Activated naive CD8-positive, alpha-beta T cell treated with anti-CD3 and anti-CD28 coated beads, Interleukin-2, amount 50 U/mL, for 24 hours (primary cell): ENCODE results near the gene E2F2.
"Not testable (repeated sequence)": the region's sequence is repeated elsewhere in the genome, so short reads cannot be mapped to it uniquely, and the experiment has no call there.

Source experiments
- ATAC-seq: fragments of 150-1000 bp; cut with Tn5 transposase; one replicate; pipeline ENCODE4 v1.10.0; 2021
- DNase-seq: peaks from one replicate; pipeline ENCODE4 v3.0.0; 2021
- H3K27ac Mint-ChIP-seq: one replicate; pipeline ENCODE4 v1.8.0; 2021; ENCODE audit warnings: mild to moderate bottlenecking, mixed read lengths
- H3K27me3 Mint-ChIP-seq: one replicate; pipeline ENCODE4 v1.8.0; 2021; ENCODE audit warnings: mixed read lengths
- H3K36me3 Mint-ChIP-seq: one replicate; pipeline ENCODE4 v1.8.0; 2021; ENCODE audit warnings: low read depth, mixed read lengths
- H3K4me1 Mint-ChIP-seq: one replicate; pipeline ENCODE4 v1.8.0; 2021; ENCODE audit warnings: mixed read lengths
- H3K4me3 Mint-ChIP-seq: one replicate; pipeline ENCODE4 v1.8.0; 2021; ENCODE audit warnings: mild to moderate bottlenecking, moderate library complexity, mixed read lengths
- H3K9me3 Mint-ChIP-seq: one replicate; pipeline ENCODE4 v1.8.0; 2021; ENCODE audit warnings: mixed read lengths

Gene E2F2

GRCh38 chr1:23526329-23527041 is 4.5 kb downstream of the E2F2 start:
- DNase-seq (no peak), ATAC-seq (no peak)
- H3K27me3 Mint-ChIP-seq: no peaks in the 10 kb centered on the region
- no peak overlapping the region for H3K4me3 Mint-ChIP-seq
- no peak overlapping the region for H3K27ac Mint-ChIP-seq
- H3K4me1 Mint-ChIP-seq: peaks cover 72% of the 10 kb centered on the region
- H3K36me3 Mint-ChIP-seq: peaks cover 20% of the 10 kb centered on the region
- H3K9me3 Mint-ChIP-seq: no peaks in the 10 kb centered on the region

GRCh38 chr1:23525558-23526250 is 5.3 kb downstream of the E2F2 start:
- Mint-ChIP-seq H3K27ac (peak overlapping the region; percentile 14), H3K27me3 (no peaks in the 10 kb centered on the region), H3K9me3 (no peaks in the 10 kb centered on the region), H3K4me3 (peak overlapping the region; percentile 7), H3K36me3 (peaks cover 26% of the 10 kb centered on the region), H3K4me1 (peaks cover 67% of the 10 kb centered on the region)
- no peak for ATAC-seq
- no peak for DNase-seq

- ATAC-seq (no peak), DNase-seq (no peak)
- no peak overlapping the region for H3K4me3 Mint-ChIP-seq
- no peaks in the 10 kb centered on the region for H3K9me3 Mint-ChIP-seq
- H3K27ac Mint-ChIP-seq: no peak overlapping the region
- peaks cover 30% of the 10 kb centered on the region for H3K36me3 Mint-ChIP-seq
- peaks cover 65% of the 10 kb centered on the region for H3K4me1 Mint-ChIP-seq
- no peaks in the 10 kb centered on the region for H3K27me3 Mint-ChIP-seq
These were observed 6.2 kb downstream of the E2F2 start for GRCh38 chr1:23524716-23525401.

DNA sequence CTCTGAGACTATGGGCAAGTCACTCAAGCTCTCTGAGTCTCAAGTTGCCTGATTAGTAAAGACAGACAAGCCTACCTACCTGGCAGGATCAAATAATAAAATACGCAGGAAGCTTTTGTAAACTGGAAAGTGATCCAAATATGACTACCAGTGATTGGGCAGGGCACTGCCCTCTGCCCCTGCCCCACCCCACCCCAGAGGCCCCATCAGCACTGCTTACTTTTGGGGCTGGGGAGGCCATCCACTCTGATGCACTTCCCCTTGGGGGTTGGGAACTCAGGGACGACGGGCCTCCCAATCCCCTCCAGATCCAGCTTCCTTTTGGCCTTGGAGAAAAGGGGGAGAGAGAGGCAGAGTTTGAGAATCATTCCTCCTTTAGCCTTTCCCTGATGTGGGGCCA is 6.9 kb downstream of the E2F2 start:
- peaks cover 58% of the 10 kb centered on the region for H3K4me1 Mint-ChIP-seq
- ATAC-seq (no peak), DNase-seq (no peak)
- H3K27me3 Mint-ChIP-seq: no peaks in the 10 kb centered on the region
- H3K9me3 Mint-ChIP-seq: no peaks in the 10 kb centered on the region
- H3K27ac Mint-ChIP-seq: no peak overlapping the region
- H3K36me3 Mint-ChIP-seq: peaks cover 33% of the 10 kb centered on the region
- H3K4me3 Mint-ChIP-seq: no peak overlapping the region

GRCh38 chr1:23522244-23522982 is 8.6 kb downstream of the E2F2 start:
- Mint-ChIP-seq H3K27ac (no peak overlapping the region), H3K4me3 (no peak overlapping the region), H3K36me3 (peaks cover 44% of the 10 kb centered on the region), H3K27me3 (no peaks in the 10 kb centered on the region), H3K4me1 (peaks cover 41% of the 10 kb centered on the region), H3K9me3 (no peaks in the 10 kb centered on the region)
- no peak for DNase-seq
- peak; percentile 38 for ATAC-seq

DNA sequence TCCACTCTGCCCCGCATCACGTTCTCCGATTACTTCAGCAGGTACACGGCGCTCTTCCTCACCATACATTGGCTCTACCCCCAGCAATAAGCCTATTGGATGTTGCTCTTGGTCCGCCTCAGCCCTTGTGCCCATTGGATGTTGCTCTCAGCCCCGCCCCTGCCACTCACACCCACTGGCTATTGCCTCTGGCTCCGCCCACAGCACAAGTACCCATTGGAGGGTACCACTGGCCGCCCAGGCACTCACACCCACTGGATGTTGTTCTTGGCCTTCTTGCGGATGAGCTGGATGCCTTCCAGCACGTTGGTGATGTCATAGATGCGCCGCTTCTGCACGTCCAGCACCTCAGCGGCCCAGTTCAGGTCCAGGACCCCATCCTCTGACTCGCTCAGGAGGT is 9.4 kb downstream of the E2F2 start:
- H3K4me1 Mint-ChIP-seq: peaks cover 32% of the 10 kb centered on the region
- peak; percentile 21 for DNase-seq
- H3K9me3 Mint-ChIP-seq: no peaks in the 10 kb centered on the region
- peaks cover 42% of the 10 kb centered on the region for H3K36me3 Mint-ChIP-seq
- no peaks in the 10 kb centered on the region for H3K27me3 Mint-ChIP-seq
- H3K27ac Mint-ChIP-seq: no peak overlapping the region
- H3K4me3 Mint-ChIP-seq: no peak overlapping the region
- ATAC-seq: no peak

GRCh38 chr1:23517581-23517980 is 13.5 kb downstream of the E2F2 start:
- no peaks in the 10 kb centered on the region for H3K27me3 Mint-ChIP-seq
- peaks cover 3% of the 10 kb centered on the region for H3K4me1 Mint-ChIP-seq

DNA sequence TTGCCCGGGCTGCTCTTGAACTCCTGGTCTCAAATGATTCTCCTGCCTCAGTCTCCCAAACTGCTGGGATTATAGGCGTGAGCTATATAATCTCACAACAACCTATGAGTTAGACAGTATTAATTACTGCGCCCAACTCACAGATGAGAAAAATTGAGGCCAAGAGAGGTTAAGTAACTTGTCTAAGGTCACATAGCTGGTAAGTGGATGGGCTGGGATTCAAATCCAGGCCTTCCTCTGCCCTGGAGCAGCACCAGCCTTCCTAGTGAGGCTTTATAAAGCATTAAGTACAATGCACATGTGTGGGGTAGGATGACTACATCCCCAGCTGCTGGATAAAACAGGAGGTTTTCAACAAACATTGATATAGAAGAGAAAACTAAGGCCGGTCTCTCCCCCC is 15.1 kb downstream of the E2F2 start:
- H3K27me3 Mint-ChIP-seq: no peaks in the 10 kb centered on the region
- no peaks in the 10 kb centered on the region for H3K9me3 Mint-ChIP-seq
- no peak for DNase-seq
- no peak overlapping the region for H3K4me3 Mint-ChIP-seq
- no peak for ATAC-seq
- H3K27ac Mint-ChIP-seq: no peak overlapping the region
- H3K36me3 Mint-ChIP-seq: peaks cover 57% of the 10 kb centered on the region
- H3K4me1 Mint-ChIP-seq: no peaks in the 10 kb centered on the region

More at GRCh38 chr1:23517581-23517980, 13.5 kb downstream of the E2F2 start:
- Mint-ChIP-seq H3K9me3 (no peaks in the 10 kb centered on the region), H3K4me3 (no peak overlapping the region), H3K27ac (no peak overlapping the region), H3K36me3 (peaks cover 61% of the 10 kb centered on the region)
- no peak for DNase-seq
- ATAC-seq: no peak

GRCh38 chr1:23514111-23514679 is 16.8 kb downstream of the E2F2 start:
- Mint-ChIP-seq H3K9me3 (no peaks in the 10 kb centered on the region), H3K4me1 (no peaks in the 10 kb centered on the region), H3K27me3 (no peaks in the 10 kb centered on the region), H3K4me3 (no peak overlapping the region), H3K36me3 (peaks cover 58% of the 10 kb centered on the region), H3K27ac (no peak overlapping the region)
- ATAC-seq (no peak), DNase-seq (no peak)

GRCh38 chr1:23509896-23510295 is 21.1 kb downstream of the E2F2 start:
- Mint-ChIP-seq H3K27me3 (no peaks in the 10 kb centered on the region), H3K9me3 (no peaks in the 10 kb centered on the region), H3K4me1 (no peaks in the 10 kb centered on the region), H3K36me3 (peaks cover 42% of the 10 kb centered on the region), H3K27ac (no peak overlapping the region), H3K4me3 (no peak overlapping the region)
- ATAC-seq (no peak), DNase-seq (no peak)

DNA sequence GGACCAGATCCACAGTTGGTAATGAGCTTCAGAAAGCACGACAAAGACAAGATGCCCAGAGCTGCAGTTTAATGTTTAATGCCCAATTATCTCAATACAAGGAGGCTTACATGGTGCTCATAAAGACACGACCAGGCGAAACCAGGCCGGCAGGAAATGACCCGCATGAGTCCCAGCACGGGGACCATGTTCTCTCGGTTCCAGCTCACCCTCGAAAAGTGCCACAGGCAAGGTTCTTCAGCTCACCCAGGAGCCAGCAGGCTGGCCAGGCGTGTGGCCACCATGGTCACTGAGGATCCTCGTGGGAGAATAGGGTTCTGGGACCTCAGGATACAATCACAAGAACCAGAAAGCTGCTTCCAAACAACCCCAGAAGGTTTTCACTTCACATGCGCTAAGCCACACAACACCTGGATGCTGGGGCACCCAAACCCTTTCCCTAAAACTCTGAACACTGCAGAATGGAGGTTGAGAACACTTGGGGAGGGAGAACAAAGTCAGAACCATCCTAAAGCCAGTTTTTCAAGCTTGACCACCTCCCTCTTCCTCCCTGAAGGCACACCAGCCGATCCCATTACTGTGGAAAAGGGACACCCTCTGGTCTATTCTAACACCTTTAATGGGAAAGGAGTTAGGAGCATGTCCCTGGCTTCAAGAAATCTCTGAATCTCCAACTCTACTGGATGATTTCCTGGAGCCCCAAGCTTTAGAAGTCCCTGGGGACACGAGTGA is 24.5 kb downstream of the E2F2 start:
- Mint-ChIP-seq H3K27ac (no peak overlapping the region), H3K9me3 (no peaks in the 10 kb centered on the region)

GRCh38 chr1:23505851-23506250 is 25.2 kb downstream of the E2F2 start:
- Mint-ChIP-seq H3K27me3 (no peaks in the 10 kb centered on the region), H3K9me3 (no peaks in the 10 kb centered on the region), H3K4me1 (no peaks in the 10 kb centered on the region), H3K36me3 (peaks cover 21% of the 10 kb centered on the region), H3K27ac (no peak overlapping the region), H3K4me3 (no peak overlapping the region)
- ATAC-seq (no peak), DNase-seq (no peak)

More for the DNA sequence above, 24.5 kb downstream of the E2F2 start:
- ATAC-seq (no peak), DNase-seq (no peak)
- H3K27me3 Mint-ChIP-seq: no peaks in the 10 kb centered on the region
- peaks cover 25% of the 10 kb centered on the region for H3K36me3 Mint-ChIP-seq
- H3K4me1 Mint-ChIP-seq: no peaks in the 10 kb centered on the region
- H3K4me3 Mint-ChIP-seq: no peak overlapping the region

DNA sequence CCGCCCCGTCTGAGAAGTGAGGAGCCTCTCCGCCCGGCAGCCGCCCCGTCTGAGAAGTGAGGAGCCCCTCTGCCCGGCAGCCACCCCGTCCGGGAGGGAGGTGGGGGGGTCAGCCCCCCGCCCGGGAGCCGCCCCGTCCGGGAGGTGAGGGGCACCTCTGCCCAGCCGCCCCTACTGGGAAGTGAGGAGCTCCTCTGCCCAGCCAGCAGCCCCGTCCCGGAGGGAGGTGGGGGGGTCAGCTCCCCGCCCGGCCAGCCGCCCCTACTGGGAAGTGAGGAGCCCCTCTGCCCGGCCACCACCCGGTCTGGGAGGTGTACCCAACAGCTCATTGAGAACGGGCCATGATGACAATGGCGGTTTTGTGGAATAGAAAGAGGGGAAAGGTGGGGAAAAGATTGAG is 26.9 kb downstream of the E2F2 start:
- not testable (repeated sequence) for H3K4me1 Mint-ChIP-seq, DNase-seq, H3K36me3 Mint-ChIP-seq, H3K27ac Mint-ChIP-seq, H3K27me3 Mint-ChIP-seq, ATAC-seq, H3K4me3 Mint-ChIP-seq, H3K9me3 Mint-ChIP-seq

DNA sequence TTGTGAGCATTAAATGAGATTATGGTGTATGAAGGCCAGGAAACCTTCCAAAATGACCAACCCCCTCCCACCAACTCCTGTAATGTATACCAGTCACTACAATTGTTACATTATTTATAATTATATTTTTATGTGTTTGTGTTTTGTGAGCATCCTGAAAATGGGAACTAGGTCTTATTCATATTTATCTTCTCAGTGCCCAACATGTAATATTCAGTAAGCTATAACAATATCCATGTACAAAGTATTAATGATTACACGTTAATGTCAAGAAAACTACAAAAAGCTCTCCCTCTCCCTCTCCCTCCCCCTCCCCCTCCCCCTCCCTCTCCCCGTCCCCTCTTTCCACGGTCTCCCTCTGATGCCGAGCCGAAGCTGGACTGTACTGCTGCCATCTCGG is 28.1 kb downstream of the E2F2 start:
- no peak overlapping the region for H3K4me3 Mint-ChIP-seq
- DNase-seq (no peak), ATAC-seq (no peak)
- H3K4me1 Mint-ChIP-seq: no peaks in the 10 kb centered on the region
- H3K36me3 Mint-ChIP-seq: peaks cover 9% of the 10 kb centered on the region
- no peaks in the 10 kb centered on the region for H3K9me3 Mint-ChIP-seq
- H3K27ac Mint-ChIP-seq: no peak overlapping the region
- H3K27me3 Mint-ChIP-seq: no peaks in the 10 kb centered on the region
